ENCODE measurements around the gene CDK8. TPM values are rescaled to one million over a fixed set of nuclear protein-coding genes. Genes with fewer than 3 reads are reported as not detected.

Gene CDK8
- total RNA-seq, 1 donor from 2014 or later, result 30.0 TPM

DNA sequence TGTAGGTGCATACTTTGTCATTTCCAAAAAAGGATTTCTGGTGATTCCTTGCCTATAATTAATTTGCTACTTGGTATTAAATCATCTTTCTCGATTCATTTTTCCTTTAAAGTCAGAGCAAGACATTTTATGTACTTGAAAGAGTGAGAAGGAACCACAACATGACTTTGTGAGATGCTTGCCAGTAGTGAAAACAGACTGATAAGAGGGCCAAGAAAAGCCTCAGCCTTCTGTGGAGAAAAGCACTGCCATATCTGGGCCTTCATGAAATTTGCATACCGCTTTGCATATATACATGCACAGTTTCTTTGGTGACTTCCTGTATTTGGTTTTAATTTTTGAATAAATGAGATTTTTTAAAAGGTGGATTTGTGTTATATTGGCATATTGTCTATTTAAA is 128.4 kb downstream of the CDK8 start:
- DNase-seq (ENCODE audit: low read depth, low spot score), result no peak
- TF ChIP-seq, protein P1, sequence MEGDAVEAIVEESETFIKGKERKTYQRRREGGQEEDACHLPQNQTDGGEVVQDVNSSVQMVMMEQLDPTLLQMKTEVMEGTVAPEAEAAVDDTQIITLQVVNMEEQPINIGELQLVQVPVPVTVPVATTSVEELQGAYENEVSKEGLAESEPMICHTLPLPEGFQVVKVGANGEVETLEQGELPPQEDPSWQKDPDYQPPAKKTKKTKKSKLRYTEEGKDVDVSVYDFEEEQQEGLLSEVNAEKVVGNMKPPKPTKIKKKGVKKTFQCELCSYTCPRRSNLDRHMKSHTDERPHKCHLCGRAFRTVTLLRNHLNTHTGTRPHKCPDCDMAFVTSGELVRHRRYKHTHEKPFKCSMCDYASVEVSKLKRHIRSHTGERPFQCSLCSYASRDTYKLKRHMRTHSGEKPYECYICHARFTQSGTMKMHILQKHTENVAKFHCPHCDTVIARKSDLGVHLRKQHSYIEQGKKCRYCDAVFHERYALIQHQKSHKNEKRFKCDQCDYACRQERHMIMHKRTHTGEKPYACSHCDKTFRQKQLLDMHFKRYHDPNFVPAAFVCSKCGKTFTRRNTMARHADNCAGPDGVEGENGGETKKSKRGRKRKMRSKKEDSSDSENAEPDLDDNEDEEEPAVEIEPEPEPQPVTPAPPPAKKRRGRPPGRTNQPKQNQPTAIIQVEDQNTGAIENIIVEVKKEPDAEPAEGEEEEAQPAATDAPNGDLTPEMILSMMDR (conservative IDR thresholded peaks at IDR 0.05), result no peak
- no peaks in the 10 kb centered on the region for H3K27me3 Mint-ChIP-seq (ENCODE audit: low read depth)
- no peak overlapping the region for H3K27ac Mint-ChIP-seq (ENCODE audit: unreplicated experiment)
- H3K36me3 Mint-ChIP-seq (ENCODE audit: low read depth), result peaks cover 14% of the 10 kb centered on the region
- peaks cover 26% of the 10 kb centered on the region for H3K4me1 Mint-ChIP-seq
- H3K4me3 Mint-ChIP-seq, result no peak overlapping the region
- no peaks in the 10 kb centered on the region for H3K9me3 Mint-ChIP-seq

DNA sequence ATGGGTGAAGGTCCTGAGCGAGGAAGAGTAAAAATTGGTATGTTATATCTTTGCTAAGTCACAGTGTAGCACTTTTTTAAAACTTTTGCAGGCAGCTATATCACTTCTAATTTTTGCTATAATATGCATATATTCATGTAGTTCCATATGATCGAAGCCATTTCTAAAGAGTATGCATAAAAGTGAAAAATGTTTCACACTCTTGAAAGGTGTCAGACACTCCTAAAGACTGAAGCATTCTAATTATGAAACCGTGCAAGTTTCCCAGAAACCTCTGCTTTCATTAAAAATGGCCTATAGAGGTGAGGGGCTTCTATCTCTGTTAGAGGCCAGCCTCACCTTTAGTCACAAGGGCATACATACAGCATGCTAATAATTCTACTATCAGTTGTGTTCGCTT is 128.9 kb downstream of the CDK8 start:
- H3K9me3 Mint-ChIP-seq, result no peaks in the 10 kb centered on the region
- H3K27me3 Mint-ChIP-seq (ENCODE audit: low read depth), result no peaks in the 10 kb centered on the region
- TF ChIP-seq, protein P1 (conservative IDR thresholded peaks at IDR 0.05), result no peak
- H3K4me3 Mint-ChIP-seq, result no peak overlapping the region
- no peak overlapping the region for H3K27ac Mint-ChIP-seq (ENCODE audit: unreplicated experiment)
- peaks cover 16% of the 10 kb centered on the region for H3K36me3 Mint-ChIP-seq (ENCODE audit: low read depth)
- peaks cover 25% of the 10 kb centered on the region for H3K4me1 Mint-ChIP-seq
- no peak for DNase-seq (ENCODE audit: low read depth, low spot score)

DNA sequence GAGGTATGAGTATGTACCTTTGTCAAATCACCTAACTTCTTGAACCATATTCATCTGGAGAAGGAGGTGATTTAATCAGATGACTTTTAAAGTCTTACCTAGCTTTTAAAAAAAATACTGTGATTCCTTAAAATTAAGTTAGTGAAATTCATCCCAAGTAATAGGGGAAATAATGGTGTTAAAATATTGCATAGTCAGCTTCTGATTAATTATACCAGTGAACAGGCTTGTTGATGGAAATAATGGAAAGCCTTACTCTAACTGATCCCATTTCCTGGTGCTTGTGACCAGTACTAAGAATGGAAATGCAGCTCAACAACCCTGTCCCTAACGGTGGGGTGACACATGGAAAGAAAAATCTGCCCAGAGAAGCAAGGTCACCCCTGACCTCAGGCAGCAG is 130.7 kb downstream of the CDK8 start:
- peaks cover 14% of the 10 kb centered on the region for H3K36me3 Mint-ChIP-seq (ENCODE audit: low read depth)
- TF ChIP-seq, protein P1 (conservative IDR thresholded peaks at IDR 0.05), result no peak
- no peak for DNase-seq (ENCODE audit: low read depth, low spot score)
- H3K27ac Mint-ChIP-seq (ENCODE audit: unreplicated experiment), result no peak overlapping the region
- no peaks in the 10 kb centered on the region for H3K9me3 Mint-ChIP-seq
- H3K4me3 Mint-ChIP-seq, result no peak overlapping the region
- H3K4me1 Mint-ChIP-seq, result peaks cover 17% of the 10 kb centered on the region
- H3K27me3 Mint-ChIP-seq (ENCODE audit: low read depth), result no peaks in the 10 kb centered on the region

DNA sequence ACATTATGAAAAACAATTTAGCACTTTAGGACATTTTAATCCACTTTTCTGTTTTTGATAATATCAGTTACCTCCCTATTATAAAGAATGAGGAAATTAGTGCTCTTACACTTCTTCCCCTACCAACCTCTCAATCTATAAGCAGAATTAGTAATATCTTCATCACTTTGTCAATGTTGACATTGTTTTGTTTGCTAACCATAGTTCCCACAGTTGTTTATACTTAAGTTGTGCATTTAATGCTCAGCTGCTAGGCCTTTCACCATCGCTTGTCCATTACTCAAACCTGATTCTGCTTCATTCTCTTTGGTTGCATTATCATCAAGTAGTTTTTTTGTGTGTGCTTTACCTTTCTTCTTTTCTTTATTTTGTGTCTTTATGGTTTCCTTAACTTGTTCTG is 132.1 kb downstream of the CDK8 start:
- no peak overlapping the region for H3K27ac Mint-ChIP-seq (ENCODE audit: unreplicated experiment)
- H3K36me3 Mint-ChIP-seq (ENCODE audit: low read depth), result peaks cover 15% of the 10 kb centered on the region
- H3K27me3 Mint-ChIP-seq (ENCODE audit: low read depth), result no peaks in the 10 kb centered on the region
- peaks cover 14% of the 10 kb centered on the region for H3K4me1 Mint-ChIP-seq
- no peak for DNase-seq (ENCODE audit: low read depth, low spot score)
- H3K4me3 Mint-ChIP-seq, result no peak overlapping the region
- H3K9me3 Mint-ChIP-seq, result no peaks in the 10 kb centered on the region
- TF ChIP-seq, protein P1 (conservative IDR thresholded peaks at IDR 0.05), result no peak

DNA sequence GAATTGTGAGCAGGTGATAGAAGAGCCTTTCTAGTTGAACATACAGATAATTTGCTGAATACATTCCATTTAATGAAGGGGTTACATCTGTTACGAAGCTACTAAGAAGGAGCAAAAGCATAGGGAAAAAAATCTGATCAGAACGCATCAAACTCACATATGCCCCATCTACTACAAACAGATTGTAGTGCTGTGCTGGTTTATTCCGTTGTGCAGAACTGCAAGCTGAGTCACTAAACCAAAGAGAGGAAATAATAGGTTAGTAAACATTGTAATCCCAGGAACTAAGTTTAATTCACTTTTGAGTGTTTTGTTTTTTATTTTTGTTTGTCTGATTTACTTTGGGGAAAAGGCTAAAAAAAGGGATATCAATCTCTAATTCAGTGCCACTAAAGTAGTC is 136.3 kb downstream of the CDK8 start:
- DNase-seq (ENCODE audit: low read depth, low spot score), result no peak
- TF ChIP-seq, protein P1 (conservative IDR thresholded peaks at IDR 0.05), result no peak
- no peak overlapping the region for H3K27ac Mint-ChIP-seq (ENCODE audit: unreplicated experiment)
- H3K4me1 Mint-ChIP-seq, result no peaks in the 10 kb centered on the region
- H3K36me3 Mint-ChIP-seq (ENCODE audit: low read depth), result peaks cover 15% of the 10 kb centered on the region
- no peaks in the 10 kb centered on the region for H3K9me3 Mint-ChIP-seq
- H3K4me3 Mint-ChIP-seq, result no peak overlapping the region
- no peaks in the 10 kb centered on the region for H3K27me3 Mint-ChIP-seq (ENCODE audit: low read depth)

DNA sequence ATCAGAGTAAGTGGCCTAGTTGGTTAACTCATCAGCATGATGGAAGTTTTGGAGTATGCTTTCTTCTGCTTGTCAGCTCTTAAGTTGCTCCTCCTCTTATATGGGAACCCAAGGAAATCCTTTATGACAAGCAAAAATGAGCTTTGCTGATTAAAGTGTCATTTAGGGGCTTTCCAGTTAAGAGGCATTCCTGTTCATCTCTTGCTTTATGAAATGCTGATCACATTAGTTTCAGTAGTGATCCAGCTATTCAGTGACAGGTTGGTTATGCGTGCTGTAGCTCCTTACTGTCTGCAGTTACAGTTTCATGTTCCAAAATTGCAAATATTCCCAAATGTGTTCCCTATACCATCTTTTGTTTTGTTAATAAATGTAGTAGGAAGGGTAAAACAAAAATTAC is 146.6 kb downstream of the CDK8 start:
- TF ChIP-seq, protein P1 (conservative IDR thresholded peaks at IDR 0.05), result no peak
- Mint-ChIP-seq H3K36me3 (ENCODE audit: low read depth) (no peaks in the 10 kb centered on the region), H3K27me3 (ENCODE audit: low read depth) (no peaks in the 10 kb centered on the region), H3K9me3 (no peaks in the 10 kb centered on the region), H3K4me3 (no peak overlapping the region), H3K27ac (ENCODE audit: unreplicated experiment) (no peak overlapping the region), H3K4me1 (no peaks in the 10 kb centered on the region)
- no peak for DNase-seq (ENCODE audit: low read depth, low spot score)

Measured in neural crest cell (in vitro differentiated cells).